ENCODE results near the gene CERKL.

The CERKL gene

GRCh38 chr2:181626671-181627070 is 30.2 kb downstream of the CERKL start:
- DNase-seq (ENCODE audit: low spot score), result no peak

GRCh38 chr2:181623159-181623558 is 33.7 kb downstream of the CERKL start:
- DNase-seq (ENCODE audit: low spot score), result no peak

GRCh38 chr2:181621779-181622490 is 35.0 kb downstream of the CERKL start:
- no peak for DNase-seq (ENCODE audit: low spot score)

GRCh38 chr2:181619516-181619915 is 37.4 kb downstream of the CERKL start:
- no peak for DNase-seq (ENCODE audit: low spot score)

- DNase-seq (ENCODE audit: low spot score), result no peak
Observed at GRCh38 chr2:181616715-181617114, 40.2 kb downstream of the CERKL start.

- DNase-seq (ENCODE audit: low spot score), result no peak
Observed at GRCh38 chr2:181614874-181615638, 41.8 kb downstream of the CERKL start.

GRCh38 chr2:181613241-181613640 is 43.7 kb downstream of the CERKL start:
- DNase-seq (ENCODE audit: low spot score), result no peak

- no peak for DNase-seq (ENCODE audit: low spot score)
Observed at GRCh38 chr2:181607629-181608590, 49.0 kb downstream of the CERKL start.

GRCh38 chr2:181605889-181606837 is 50.7 kb downstream of the CERKL start:
- DNase-seq (ENCODE audit: low spot score), result no peak

GRCh38 chr2:181602017-181602416 is 54.9 kb downstream of the CERKL start:
- DNase-seq (ENCODE audit: low spot score), result no peak

- no peak for DNase-seq (ENCODE audit: low spot score)
Observed at GRCh38 chr2:181596556-181596955, 60.3 kb downstream of the CERKL start.

- no peak for DNase-seq (ENCODE audit: low spot score)
Observed at GRCh38 chr2:181594322-181594721, 62.6 kb downstream of the CERKL start.

GRCh38 chr2:181589779-181590178 is 67.1 kb downstream of the CERKL start:
- DNase-seq (ENCODE audit: low spot score), result no peak

- no peak for DNase-seq (ENCODE audit: low spot score)
Observed at GRCh38 chr2:181588546-181588945, 68.4 kb downstream of the CERKL start.

- DNase-seq (ENCODE audit: low spot score), result no peak
Observed at GRCh38 chr2:181586569-181587081, 70.3 kb downstream of the CERKL start.

GRCh38 chr2:181585732-181586131 is 71.2 kb downstream of the CERKL start:
- DNase-seq (ENCODE audit: low spot score), result no peak

GRCh38 chr2:181581534-181581933 is 75.4 kb downstream of the CERKL start:
- DNase-seq (ENCODE audit: low spot score), result no peak

GRCh38 chr2:181578829-181579228 is 78.1 kb downstream of the CERKL start:
- DNase-seq (ENCODE audit: low spot score), result no peak

- DNase-seq (ENCODE audit: low spot score), result no peak
Observed at GRCh38 chr2:181576431-181576830, 80.5 kb downstream of the CERKL start.

- DNase-seq (ENCODE audit: low spot score), result no peak
Observed at GRCh38 chr2:181575650-181576025, 81.3 kb downstream of the CERKL start.

- no peak for DNase-seq (ENCODE audit: low spot score)
Observed at GRCh38 chr2:181575024-181575649, 81.8 kb downstream of the CERKL start.
